Measurements from ENCODE around the gene UBE2N.

DNA sequence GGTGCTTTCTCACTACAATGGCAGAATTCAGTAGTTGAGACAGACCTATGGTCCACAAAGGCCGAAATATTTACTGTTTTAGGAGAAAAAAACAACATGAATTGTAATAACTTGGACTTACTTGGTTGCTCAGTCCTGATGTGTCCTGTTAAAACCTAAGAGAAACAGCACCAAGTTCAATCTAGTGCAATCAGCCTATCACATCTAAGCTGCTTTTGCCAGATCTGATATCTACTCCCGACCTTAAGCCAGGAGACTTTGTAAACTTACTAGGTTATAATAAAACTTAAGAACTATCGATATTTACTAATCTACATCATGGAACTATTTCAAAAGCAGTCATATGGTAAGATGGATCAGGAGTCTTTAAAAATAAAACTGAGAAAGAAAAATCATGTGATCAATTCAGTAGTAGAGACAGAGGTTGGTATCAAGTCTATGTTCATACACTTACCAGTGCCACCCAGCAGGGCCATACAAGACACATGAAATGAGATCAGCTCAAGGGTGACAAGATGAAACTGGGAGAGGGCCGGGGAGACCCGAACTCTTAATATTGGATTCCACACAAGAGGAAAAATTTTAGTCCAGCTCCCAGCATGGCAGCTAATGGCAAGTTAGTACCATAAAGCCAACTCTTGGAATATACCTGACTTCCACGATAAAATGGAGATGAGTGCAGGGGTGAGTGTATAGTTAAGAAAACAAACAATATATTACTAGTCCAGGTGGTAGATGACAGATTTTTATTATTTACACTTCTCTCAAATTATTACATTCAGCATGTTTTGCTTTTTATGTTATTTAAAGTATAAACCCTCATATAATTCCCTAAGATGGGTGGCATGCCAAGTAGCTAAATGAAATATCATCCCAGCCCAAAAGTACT is 36.5 kb downstream of the UBE2N start:
- TF ChIP-seq POLR2A (IDR thresholded peaks at IDR 0.05; ENCODE audit: low read depth, low read length) = no peak; the same call in none of the 2 replicates
- TF ChIP-seq POLR2AphosphoS5 (IDR thresholded peaks at IDR 0.05; ENCODE audit: low read depth, low read length) = peak; percentile 47; the same call in 1 of the 2 replicates
- TF ChIP-seq TAF1 (IDR thresholded peaks at IDR 0.05; ENCODE audit: borderline replicate concordance, low read depth, low read length) = no peak

All from GM12892 (cell line).